NCI-H2196 (cell line): Measurements from ENCODE around the gene SERPINA3.
A peak's percentile ranks its signal among the peaks of the same experiment; 100 is the strongest.
"Not testable (repeated sequence)": the region's sequence is repeated elsewhere in the genome, so short reads cannot be mapped to it uniquely, and the experiment has no call there.

Source experiments
- DNase-seq: peaks from one replicate; lab custom pipeline; 2025; ENCODE audit not compliant: unreplicated experiment; lab: John Stamatoyannopoulos, UW

SERPINA3 gene

GRCh38 chr14:94584591-94585280 lies 27.5 kb upstream of the SERPINA3 start:
- no peak for DNase-seq

DNA sequence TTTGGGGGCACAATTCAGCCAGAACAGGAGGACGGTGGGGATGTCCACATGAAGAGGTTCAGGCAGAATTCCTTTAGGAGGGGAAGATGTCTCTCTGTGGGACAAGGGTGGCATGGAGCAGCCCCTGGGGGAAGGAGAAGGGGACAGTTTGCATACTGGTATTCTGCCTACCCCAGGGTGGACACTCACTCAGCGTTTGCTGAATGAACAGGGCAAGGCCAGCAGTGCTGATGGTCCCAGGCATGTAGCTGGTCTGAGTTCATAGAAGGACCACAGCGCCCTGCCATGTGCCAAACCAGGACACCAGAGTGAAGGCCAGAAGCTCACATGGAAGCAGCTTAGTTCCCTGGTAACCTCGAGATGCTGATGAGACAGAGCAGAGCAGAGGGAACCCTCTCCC lies 25.6 kb upstream of the SERPINA3 start:
- no peak for DNase-seq

DNA sequence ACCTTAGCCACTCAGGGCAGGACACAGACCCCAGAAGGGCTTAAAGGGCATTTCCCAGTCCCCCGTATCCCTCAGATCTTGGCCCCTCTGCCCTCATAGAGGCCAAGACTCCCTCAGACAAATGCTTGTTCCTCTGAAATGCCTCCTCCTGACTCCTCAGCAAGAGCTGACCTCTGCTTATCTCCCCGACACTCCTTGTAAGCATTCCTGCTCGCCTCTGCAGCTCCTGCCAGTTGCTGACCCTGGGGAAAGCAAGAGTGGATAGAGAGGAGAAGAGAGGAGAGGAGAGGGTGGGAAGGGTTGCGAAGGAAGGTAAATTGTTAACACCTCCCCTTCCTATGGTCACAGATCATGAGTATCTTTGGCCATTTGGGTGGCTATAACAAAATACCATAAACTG lies 23.9 kb upstream of the SERPINA3 start:
- no peak for DNase-seq

DNA sequence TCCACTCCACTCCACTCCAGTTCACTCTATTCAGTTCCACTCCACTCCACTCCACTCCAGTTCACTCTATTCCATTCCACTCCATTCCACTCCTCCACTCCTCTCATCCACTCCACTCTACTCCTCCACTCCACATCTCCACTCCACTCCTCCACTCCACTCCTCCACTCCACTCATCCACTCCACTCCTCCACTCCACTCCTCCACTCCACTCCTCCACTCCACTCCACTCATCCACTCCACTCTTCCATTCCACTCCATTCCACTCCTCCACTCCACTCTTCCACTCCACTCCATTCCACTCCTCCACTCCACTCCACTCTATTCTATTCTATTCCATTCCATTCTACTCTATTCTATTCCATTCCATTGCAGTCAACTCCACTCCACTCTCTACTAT lies 21.1 kb upstream of the SERPINA3 start:
- DNase-seq, result no peak

GRCh38 chr14:94591871-94592270 lies 20.3 kb upstream of the SERPINA3 start:
- no peak for DNase-seq

DNA sequence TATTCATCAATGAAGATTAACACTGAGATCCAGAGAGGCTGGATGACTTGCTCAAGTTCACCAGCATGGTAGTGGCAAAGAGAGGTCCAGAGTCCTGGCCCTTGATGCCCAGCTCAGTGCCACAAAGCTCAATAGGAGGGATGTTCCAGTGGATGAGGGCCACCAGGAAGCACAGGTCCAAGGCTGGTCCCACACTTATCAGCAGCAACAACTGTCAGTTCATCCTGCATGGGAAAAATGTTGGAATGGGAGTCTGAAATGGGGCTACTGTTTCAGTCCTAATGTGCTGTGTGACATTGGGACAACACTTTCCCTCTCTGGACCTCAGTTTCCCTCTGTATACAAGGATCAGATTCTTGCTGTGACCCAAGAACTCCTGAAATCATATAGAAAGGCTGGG lies 19.7 kb upstream of the SERPINA3 start:
- no peak for DNase-seq

GRCh38 chr14:94593376-94593748 lies 18.8 kb upstream of the SERPINA3 start:
- no peak for DNase-seq

DNA sequence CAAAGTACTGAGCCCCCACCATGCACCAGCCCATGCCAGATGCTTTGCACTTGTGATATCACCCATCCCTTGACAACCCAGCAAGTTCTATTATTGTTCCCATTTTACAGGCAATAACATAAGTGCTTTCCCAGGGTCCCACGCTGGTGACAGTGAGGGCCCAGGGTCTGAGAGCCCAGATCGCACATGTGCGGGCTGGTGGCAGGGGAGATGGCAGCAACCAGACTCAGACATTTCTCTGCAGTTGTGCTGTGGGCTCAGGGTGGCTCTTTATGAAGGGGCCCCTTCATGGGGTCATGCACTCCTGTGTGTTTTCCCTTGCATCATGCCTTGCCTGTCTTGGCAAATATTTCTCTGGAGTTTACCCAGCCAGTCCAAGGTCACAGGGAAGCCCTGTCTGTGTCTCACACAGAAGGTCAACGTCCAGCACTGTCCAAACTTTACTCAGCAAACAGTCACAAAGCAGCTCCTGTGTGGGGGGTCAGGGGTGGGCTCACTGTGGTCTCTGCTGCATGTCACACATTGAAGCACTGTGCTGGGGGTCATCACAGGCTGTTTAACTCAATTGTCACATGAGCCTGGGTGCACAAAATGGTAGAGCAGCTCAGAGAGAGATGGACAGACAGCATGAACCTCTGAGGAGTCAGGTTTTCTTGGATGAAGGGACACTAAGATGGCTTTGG lies 18.3 kb upstream of the SERPINA3 start:
- DNase-seq, result no peak

DNA sequence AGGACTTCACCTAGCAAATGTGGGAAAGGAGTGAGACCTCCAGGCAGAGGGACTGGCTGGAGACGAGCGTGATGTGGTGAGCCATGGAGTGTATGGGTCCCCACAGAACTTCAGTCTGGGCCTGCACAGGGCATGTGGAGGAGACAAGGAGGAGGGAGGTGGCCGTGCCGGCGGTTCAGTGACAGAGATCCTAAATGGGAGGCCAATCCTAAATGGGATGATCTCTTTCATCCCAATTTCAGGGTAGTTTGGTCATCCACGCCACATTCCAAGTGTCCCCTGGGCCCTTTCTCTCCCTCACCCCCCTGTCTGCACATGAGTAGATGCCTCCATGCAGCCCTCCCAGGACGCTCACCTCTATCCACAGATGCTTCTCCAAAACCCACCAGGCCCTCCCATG lies 17.8 kb upstream of the SERPINA3 start:
- DNase-seq, result no peak

GRCh38 chr14:94595912-94596311 lies 16.3 kb upstream of the SERPINA3 start:
- DNase-seq, result no peak

GRCh38 chr14:94596361-94596760 lies 15.8 kb upstream of the SERPINA3 start:
- no peak for DNase-seq

DNA sequence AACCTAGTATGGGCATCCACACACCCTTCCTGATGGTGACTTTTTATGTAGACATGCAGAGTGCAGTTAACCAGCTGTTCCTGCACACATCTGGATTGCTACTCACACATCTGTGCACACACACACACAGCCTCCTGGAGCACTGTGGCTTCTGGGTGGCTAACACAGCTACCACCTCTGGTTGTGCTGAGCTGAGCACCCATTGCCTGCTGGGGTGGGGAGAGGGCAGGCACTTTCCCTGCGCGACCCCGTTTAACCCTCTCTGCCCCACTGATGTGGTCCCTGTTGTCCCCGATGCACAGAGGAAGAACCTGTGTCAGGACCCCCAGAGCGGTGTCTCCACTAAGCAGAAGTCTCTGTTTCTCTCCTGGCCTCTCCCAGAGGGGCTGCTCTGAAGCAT lies 14.4 kb upstream of the SERPINA3 start:
- no peak for DNase-seq

- DNase-seq, result no peak
These were observed 13.7 kb upstream of the SERPINA3 start for GRCh38 chr14:94598506-94598815.

DNA sequence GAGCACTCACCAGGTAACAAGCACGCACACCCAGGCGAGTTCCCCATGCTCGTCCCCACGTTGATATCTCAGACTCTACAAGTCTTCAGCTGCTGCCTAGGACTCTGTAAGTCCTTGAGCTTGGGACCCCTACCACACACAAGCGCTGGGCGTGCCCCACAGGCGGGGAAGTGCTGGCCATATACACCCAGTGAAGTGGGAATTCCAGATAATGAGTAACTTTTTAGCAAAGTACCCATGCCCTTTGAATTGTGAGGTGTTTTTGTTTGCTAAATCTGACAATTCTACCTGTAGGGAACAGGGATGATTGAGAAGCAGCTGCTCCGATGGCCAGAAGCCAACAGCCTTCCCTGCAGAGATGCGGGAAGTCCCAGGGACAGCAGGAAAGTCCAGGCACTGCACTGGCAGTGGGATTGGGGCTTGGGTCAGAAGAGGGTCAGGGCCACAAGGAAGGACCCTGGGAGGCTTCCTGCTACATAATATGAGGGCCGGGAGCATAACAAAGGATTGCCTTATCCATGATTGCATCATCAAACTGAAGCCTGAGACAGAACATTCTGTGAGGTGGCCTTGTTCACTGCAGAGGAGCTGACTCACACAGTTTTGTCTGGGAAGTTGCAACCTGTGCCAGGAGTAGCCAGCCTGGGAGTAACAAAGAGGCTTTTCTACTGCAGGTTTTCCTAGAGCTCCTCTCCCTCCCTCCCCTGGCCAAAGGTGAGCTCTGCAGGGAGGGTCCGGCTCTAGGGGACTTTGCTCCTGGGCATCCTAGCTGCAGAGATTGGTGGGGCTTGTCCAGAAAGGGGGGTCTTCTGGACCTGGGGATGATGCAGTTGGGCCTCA lies 13.2 kb upstream of the SERPINA3 start:
- DNase-seq, result peak; percentile 13

GRCh38 chr14:94599656-94600004 lies 12.6 kb upstream of the SERPINA3 start:
- no peak for DNase-seq

- no peak for DNase-seq
These were observed 12.0 kb upstream of the SERPINA3 start for GRCh38 chr14:94600148-94600545.

DNA sequence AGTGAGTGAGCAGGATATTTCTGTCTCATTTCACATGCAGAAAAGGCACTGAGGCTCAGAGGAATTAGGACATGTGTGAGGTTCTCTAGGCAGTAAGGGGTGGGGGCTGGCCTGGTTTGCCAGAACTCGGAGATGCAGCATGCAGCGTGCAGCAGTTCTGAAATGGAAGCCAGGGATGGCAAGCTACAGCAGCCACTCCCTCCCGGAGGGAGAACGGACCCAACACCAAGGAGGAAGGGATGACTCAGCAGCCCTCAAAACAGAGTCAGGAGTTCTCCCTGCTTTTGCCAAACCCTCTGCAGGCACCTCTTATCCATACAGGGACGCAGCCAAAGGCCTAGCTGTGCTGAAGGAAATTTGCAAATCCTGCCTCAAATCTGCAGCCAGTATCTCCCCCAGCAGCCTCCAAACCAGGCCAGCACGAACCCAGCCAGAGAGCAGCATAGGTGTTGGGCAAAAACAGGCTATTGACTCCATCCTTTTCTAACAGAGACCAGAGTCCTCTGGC lies 10.3 kb upstream of the SERPINA3 start:
- DNase-seq, result no peak

- no peak for DNase-seq
These were observed 9.5 kb upstream of the SERPINA3 start for GRCh38 chr14:94602722-94603121.

- no peak for DNase-seq
These were observed 6.8 kb upstream of the SERPINA3 start for GRCh38 chr14:94605361-94605760.

DNA sequence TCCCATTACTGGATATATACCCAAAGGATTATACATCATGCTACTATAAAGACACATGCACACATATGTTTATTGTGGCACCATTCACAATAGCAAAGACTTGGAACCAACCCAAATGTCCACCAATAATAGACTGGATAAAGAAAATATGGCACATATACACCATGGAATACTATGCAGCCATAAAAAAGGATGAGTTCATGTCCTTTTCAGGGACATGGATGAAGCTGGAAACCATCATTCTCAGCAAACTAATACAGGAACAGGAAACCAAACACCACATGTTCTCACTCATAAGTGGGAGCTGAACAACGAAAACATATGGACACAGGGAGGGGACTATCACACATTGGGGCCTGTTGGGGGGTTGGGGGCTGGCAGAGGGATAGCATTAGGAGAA lies 3.2 kb upstream of the SERPINA3 start:
- DNase-seq, result not testable (repeated sequence)

DNA sequence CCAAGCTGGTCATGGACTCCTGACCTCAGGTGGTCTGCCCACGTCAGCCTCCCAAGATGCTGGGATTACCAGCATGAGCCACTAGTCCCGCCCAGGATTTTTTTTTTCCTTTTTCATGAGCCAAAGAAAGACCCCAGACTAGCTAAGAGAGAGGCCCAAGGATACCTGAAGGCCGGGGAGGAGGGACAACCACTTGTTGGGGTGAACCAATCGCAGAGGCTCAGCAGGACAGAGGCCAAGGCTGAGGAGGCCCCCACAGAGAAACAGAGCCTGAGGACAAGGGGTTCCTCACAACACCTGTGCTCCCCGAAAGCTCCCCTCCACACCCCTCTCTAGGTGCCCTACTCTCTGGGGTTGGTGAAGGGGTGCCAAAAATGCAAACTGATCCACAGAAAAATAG lies 1.0 kb upstream of the SERPINA3 start:
- DNase-seq, result no peak
